ENCODE measurements around the gene CTNNA3.

CTNNA3 gene

GRCh38 chr10:66999762-67000545 is 696.0 kb downstream of the CTNNA3 start:
- DNase-seq: no peak

DNA sequence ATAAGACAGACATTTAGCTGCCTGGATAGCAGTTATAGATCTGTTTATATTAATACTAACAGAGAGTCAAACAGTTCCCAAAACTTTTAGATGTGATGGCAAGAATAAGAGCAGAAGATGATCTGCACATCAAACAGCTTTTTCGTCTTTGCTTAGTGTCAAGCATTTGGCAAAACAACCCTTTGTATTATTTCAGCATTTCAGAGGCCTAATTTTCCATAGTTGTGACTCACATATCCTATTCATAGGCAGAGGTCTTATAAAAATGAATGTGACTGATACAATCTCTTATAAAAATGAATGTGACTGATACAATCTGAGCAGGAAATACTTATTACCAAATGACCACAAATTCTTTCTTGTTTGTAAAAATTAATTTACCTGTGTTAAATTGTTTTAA is 699.0 kb downstream of the CTNNA3 start:
- DNase-seq: no peak

GRCh38 chr10:66990143-66990830 is 705.7 kb downstream of the CTNNA3 start:
- DNase-seq: no peak

- no peak for DNase-seq
Observed at GRCh38 chr10:66983475-66983818, 712.5 kb downstream of the CTNNA3 start.

GRCh38 chr10:66982792-66983474 is 713.1 kb downstream of the CTNNA3 start:
- no peak for DNase-seq

DNA sequence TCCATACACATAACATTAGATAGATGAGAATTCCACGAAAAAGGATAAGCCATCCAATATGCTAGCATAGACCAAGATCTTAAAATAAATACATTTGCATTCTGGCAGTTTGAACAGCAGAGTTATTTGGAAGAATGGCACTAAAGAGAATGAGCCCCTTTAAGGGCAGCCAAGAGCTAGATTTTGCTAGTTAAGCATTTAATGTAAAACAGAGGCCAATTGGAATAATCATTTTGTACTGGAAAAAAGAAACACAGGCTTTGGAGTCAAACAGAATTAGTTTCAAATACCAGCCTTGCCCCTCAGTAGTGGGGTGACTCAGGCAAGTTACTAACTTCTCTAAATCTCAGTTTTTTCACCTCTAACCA is 714.0 kb downstream of the CTNNA3 start:
- no peak for DNase-seq

DNA sequence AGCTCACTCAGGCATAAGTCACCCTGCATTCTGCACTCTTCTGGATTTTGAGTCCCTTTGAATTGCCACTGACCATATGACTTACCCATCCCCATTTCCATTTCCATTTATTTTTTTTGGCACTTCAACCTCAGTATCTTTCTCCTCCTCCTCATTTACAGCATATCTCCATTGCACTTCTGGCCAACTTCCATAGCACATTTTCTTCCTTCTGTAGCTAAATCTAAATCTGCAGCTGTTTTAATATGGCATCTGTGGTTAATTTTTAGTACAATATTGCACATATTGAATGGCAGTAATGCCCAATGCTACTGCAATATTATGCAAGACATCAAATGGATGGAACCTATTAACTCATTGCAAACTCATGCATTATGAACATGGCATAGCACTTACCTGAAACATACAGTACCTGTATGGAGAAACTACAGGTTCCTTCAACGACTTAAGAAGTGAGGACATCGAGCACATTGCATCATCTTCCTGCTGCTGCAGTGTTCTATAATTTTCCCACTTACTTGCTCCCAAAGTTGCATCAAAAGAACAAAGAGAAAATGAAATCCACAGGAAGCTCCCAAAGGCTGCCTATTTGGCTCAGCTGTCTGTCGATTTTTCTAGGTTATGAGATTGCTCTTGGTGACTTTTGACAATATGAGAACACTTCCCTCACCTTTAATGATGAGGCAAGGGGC is 714.5 kb downstream of the CTNNA3 start:
- no peak for DNase-seq

DNA sequence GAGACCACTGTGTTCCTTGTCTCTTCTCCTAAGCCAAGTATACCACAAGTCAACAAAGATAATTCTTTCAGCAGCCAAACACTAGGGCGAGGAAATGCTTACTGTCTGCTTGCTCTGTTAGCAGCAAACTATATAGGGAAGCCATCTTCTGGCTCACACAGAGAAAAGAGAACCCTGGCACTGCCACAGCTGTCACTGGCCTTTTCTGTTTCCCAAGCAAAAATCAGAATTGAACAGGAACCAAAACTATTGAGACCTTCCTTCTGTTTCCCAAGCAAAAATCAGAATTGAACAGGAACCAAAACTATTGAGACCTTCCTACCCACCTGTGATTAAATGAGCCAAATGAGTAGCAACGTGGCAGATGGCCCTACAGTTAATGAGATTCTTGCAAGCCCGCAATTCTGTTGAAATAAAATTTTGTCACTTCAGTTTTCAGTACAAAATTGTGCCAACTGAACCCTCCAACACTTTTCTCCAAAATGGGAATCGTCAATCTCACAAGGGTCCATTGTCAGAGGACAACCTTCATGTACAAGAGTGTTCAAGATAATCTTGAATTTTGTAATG is 715.7 kb downstream of the CTNNA3 start:
- no peak for DNase-seq

DNA sequence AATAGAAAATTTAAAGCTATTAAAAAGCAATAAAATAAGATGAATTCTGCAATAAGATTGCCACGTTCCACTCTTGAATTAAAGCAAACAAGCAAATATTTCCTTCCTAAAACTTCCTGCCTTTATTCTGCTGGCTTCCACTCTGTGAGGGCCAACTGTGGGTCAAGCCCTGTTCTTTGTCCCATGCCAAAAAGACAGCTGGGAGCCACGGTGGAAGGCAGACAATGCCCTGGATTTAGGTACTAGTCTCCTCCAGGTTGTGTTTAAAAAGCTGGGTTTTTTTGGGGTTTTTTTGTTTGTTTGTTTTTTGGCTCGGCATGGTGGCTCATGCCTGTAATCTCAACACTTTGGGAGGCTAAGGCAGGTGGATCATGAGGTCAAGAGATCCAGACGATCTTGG is 731.0 kb downstream of the CTNNA3 start:
- no peak for DNase-seq

GRCh38 chr10:66958466-66958865 is 737.5 kb downstream of the CTNNA3 start:
- no peak for DNase-seq

- no peak for DNase-seq
Observed at GRCh38 chr10:66951896-66952295, 744.1 kb downstream of the CTNNA3 start.

DNA sequence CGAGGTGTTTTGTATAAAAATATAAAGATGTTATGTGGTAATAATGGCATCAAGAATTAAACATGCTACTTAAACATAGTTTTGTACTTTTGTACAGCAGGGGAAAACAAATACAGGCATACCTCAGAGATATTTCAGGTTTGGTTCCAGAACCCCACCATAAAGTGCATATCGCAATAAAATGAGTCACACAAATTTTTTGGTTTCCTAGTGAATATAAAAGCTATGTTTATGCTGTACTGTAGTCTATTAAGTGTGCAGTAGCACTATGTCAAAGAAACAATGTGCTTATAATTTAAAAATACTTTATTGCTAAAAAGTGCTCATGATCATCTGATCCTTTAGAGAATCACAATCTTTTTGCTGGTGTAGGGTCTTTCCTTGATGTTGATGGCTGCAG is 752.4 kb downstream of the CTNNA3 start:
- DNase-seq: no peak

DNA sequence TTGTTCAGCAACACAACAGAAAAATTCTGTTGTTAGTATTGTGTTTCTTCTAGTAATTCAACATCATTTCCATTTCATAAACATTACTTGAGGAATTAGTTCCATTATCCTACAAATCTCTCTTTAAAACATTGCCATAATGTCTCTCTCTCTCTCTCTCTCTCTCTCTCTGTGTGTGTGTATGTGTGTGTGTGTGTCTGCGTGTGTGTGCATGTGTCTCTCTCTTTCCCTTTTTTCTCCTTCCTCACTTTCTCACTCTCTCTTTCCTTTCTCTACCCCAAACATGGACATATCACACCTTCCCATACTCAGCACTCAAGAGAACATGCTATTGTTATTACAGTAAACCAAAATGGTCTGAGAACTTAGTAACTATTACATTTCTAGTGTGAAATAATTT is 753.6 kb downstream of the CTNNA3 start:
- no peak for DNase-seq

GRCh38 chr10:66941491-66941890 is 754.5 kb downstream of the CTNNA3 start:
- no peak for DNase-seq

GRCh38 chr10:66940965-66941364 is 755.0 kb downstream of the CTNNA3 start:
- DNase-seq: no peak

DNA sequence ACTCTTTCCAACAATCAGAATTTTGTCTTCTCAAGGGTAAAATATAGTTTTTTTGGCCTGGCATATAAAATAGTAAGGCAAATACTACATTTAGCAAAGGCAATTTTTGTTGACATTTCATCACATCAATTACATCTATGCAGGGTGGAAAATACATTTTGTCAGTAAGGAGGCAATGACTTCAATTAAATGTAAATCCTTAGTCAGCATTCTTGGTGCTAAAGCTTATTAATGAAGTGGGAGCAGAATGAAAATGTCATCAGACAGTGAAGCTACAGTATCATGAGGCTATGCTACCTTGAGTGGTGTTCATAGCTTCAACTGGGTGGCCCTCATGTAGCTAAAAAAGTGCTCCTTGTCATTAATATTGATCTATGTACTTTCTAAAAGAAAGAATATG is 761.3 kb downstream of the CTNNA3 start:
- DNase-seq: no peak

DNA sequence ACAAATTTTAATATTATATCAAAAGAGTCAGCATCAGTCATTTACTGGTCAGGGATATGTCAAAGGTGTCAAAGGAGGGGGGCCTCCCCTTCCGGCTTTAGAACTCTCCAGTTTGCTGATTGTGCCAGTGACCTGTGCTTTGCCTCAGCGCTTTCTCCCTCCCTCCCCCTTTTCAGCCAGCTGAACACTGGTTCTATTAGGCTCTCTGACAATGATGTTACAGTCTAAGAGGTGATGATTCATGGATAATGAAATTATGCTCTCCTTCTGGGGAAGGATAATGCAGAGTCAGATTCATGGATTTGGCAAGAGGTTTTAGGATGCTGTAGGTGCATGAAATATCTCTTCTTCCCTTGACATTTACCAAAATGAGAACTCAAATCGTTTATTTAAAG is 764.0 kb downstream of the CTNNA3 start:
- DNase-seq: no peak

DNA sequence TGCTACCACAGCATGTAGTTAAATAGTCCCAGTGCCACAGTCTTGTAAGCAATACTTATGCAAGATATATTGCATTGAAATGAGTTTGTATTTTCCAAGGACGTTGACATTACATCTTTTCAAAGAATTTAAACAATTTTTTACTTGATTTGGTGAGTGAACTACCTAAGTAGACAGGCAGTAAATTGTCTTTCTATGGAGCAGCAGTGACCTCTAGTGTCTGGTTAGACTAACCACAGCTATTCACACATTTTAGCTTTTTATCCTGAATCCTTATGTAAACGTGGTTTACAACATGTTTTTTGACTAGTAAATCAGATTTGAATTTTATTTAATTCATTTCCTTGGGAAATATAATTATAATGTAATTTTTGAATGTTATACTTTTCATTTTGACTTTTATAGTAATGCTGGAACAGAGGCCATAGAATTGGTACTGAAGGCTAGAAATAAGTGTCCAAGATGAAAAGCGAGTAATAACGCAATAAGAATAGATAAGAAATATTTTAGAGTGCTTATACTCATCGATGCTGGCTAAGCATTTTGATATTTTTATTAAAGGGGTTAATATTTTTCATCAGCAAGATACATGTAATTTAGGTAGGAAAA is 764.6 kb downstream of the CTNNA3 start:
- DNase-seq: no peak

GRCh38 chr10:66929375-66929774 is 766.6 kb downstream of the CTNNA3 start:
- no peak for DNase-seq

- DNase-seq: no peak
Observed at GRCh38 chr10:66928776-66929175, 767.2 kb downstream of the CTNNA3 start.

DNA sequence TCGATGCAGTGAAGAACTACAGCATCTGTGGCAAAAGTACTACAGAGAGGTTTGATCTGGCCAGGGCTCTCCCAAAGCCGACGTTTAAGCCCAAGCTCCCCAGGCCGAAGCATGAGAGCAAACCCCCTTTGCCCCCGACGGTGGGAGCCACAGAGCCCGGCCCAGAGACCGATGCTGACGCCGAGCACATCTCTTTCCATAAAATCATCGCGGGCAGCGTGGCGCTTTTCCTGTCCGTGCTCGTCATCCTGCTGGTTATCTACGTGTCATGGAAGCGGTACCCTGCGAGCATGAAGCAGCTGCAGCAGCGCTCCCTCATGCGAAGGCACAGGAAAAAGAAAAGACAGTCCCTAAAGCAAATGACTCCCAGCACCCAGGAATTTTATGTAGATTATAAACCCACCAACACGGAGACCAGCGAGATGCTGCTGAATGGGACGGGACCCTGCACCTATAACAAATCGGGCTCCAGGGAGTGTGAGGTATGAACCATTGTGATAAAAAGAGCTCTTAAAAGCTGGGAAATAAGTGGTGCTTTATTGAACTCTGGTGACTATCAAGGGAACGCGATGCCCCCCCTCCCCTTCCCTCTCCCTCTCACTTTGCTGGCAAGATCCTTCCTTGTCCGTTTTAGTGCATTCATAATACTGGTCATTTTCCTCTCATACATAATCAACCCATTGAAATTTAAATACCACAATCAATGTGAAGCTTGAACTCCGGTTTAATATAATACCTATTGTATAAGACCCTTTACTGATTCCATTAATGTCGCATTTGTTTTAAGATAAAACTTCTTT is 767.8 kb downstream of the CTNNA3 start:
- DNase-seq: no peak

All from stimulated activated naive CD4-positive, alpha-beta T cell treated with Interleukin-2 at 50 U/mL for 16 hours (primary cell).